ENCODE measurements around the gene CNEP1R1. TPM values are rescaled to one million over a fixed set of nuclear protein-coding genes. Genes with fewer than 3 reads are reported as not detected.

Gene CNEP1R1
- total RNA-seq, 1 donor from 2014 or later: 29.3 TPM

DNA sequence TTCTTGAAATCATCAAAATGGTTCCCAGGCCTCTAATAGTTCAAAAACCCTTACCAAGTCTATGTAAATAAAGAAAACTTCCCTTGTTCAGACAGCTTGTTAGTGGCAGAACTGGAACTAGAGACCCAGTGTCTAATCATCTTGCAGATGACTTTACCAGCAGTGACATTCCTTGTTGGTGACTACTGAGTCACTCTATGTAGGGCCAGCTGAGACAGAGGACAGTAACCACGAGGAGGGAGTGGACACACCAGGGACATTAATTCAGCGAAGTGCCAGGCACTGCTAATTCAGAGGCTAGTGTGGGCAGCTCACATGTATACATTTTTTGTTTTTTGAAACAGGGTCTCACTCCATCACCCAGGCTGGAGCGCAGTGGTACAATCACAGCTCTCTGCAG is 34.6 kb downstream of the CNEP1R1 start:
- intact Hi-C loops (cut with micrococcal nuclease): loop anchor here (10.0 kb wide), 1 partner anchor 1675 kb away; the partner anchor contains the start of gene SIAH1

GRCh38 chr16:50061326-50061725 is 36.3 kb downstream of the CNEP1R1 start:
- intact Hi-C loops (cut with micrococcal nuclease): loop anchor here (10.0 kb wide), 1 partner anchor 1677 kb away; the partner anchor contains the start of gene SIAH1

DNA sequence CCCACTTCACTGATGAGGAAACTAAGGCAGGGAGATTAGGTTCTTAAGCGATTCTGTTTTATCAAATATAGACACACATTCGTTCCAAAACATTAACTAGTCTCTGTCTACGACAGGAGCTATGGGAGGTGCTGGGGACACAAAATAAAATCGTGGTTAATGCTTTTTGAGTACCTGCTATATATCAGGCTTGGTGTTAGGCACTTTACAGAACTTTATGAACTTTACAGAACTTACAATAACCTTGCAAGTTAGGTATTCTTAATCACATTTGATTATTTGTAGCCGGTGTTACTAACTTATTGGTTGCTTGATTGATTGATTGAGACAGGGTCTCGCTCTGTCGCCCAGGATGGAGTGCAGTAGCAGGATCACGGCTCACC is 40.2 kb downstream of the CNEP1R1 start:
- intact Hi-C loops (cut with micrococcal nuclease): loop anchor here (1.0 to 10.0 kb wide), 11 partner anchors 40 to 1680 kb away; partner anchors contain the start of genes ADCY7, CNEP1R1, NKD1 and SIAH1

- intact Hi-C loops (cut with micrococcal nuclease): loop anchor here (1.0 to 10.0 kb wide), 11 partner anchors 41 to 1681 kb away; partner anchors contain the start of genes ADCY7, CNEP1R1, NKD1 and SIAH1
These were observed 40.8 kb downstream of the CNEP1R1 start, which contains the start of gene HEATR3 for GRCh38 chr16:50065624-50066481. HEATR3 (plus strand) TSS chr16:50065970; CDS start chr16:50066132, 162 bp downstream.

- intact Hi-C loops (cut with micrococcal nuclease): loop anchor here (1.0 to 10.0 kb wide), 10 partner anchors 55 to 1682 kb away; partner anchors contain the start of genes ADCY7, SIAH1, SNX20 and ZNF423
These were observed 41.7 kb downstream of the CNEP1R1 start for GRCh38 chr16:50066482-50067289.

GRCh38 chr16:50067290-50067853 is 42.3 kb downstream of the CNEP1R1 start:
- intact Hi-C loops (cut with micrococcal nuclease): loop anchor here (1.0 to 10.0 kb wide), 10 partner anchors 54 to 1683 kb away; partner anchors contain the start of genes ADCY7, SIAH1, SNX20 and ZNF423

DNA sequence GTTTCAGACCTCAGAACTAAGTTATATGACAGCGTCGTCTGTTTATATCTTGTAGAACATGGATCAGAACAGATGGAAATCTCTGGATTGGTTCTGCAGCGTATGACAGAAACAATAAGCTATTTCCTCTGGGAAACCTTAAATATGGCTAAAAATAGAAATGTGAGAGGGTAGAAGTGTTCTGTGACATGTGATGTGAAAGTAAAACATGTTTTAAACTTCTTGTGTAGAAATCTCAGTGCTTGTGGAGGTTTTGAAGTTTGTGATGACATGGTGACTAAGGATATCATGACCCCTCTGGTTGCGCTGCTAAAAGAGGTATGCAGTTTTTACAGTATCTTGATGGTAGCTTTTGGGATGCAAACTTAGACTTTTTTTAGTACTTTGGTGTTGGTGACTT is 43.5 kb downstream of the CNEP1R1 start:
- intact Hi-C loops (cut with micrococcal nuclease): loop anchor here (5.0 to 10.0 kb wide), 6 partner anchors 129 to 1684 kb away; partner anchors contain the start of genes ADCY7, SIAH1, SNX20 and ZNF423

DNA sequence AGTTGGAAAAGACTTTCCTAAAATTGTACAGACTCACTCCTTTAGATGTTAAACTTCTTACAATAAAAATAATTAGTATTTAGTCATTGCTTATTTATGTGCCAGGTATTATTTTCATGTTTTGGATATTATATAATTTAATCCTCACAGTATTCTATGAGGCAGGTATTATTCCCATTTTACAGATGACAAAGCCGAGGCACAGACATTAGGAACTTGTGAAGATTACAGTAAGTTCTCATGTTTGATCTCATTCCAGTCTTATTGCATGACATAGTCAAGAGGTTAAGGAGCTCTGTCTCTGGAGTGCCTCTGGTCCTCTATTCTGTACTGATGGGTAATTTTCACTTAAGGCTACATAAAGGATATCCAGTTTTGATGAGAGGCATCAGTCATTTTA is 44.0 kb downstream of the CNEP1R1 start:
- intact Hi-C loops (cut with micrococcal nuclease): loop anchor here (5.0 to 10.0 kb wide), 6 partner anchors 128 to 1684 kb away; partner anchors contain the start of genes ADCY7, SIAH1, SNX20 and ZNF423

- intact Hi-C loops (cut with micrococcal nuclease): no loop called here
These were observed 46.1 kb downstream of the CNEP1R1 start for GRCh38 chr16:50071075-50071671.

- intact Hi-C loops (cut with micrococcal nuclease): no loop called here
These were observed 47.7 kb downstream of the CNEP1R1 start for GRCh38 chr16:50072730-50073129.

- intact Hi-C loops (cut with micrococcal nuclease): no loop called here
These were observed 54.5 kb downstream of the CNEP1R1 start for GRCh38 chr16:50079397-50080140.

- intact Hi-C loops (cut with micrococcal nuclease): no loop called here
These were observed 56.5 kb downstream of the CNEP1R1 start for GRCh38 chr16:50081428-50082018.

DNA sequence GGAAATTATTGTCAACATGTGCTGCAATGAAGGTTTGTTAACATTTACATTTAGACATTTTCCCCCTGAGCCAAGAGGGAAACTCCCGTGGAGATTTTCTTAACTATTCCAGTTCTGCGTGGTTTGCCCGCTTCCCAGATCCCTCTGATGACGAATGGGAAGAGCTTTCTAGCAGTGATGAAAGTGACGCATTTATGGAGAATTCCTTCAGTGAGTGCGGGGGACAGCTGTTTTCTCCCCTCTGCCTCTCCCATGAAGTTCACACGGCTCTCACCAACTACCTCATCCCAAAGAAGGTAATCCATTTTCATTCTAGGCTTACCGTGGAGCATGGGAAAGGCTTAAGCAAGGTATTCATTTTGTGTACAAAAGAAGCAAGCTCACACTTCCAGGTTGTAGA is 59.0 kb downstream of the CNEP1R1 start:
- intact Hi-C loops (cut with micrococcal nuclease): no loop called here

DNA sequence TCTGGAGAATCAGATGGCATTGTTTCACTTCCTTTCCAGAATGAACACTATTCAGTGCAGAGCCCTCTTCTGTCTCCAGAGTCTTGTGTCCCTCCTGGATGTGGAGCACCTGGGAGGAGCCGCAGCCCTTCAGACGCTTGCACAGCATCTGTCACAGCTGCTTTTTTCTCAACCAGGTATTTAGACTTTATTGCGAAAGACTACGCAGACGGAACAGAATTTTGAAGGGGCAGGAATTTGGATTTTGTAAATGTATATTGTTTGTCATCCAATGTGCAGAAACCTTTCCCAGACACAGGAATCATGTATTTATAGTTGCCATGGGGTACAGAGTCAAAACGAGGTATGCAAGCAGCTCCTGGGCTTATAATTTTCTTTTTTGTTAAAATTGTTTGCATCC is 61.2 kb downstream of the CNEP1R1 start:
- intact Hi-C loops (cut with micrococcal nuclease): no loop called here

Other genes starting within 250 kb of the CNEP1R1 start
- gene ZNF423, start 169.1 kb upstream of the CNEP1R1 start, total RNA-seq: not detected in 2 replicates
- gene HEATR3, start 40.7 kb downstream of the CNEP1R1 start, total RNA-seq: 26.8 and 30.2 TPM in 2 replicates
- 22.5 and 22.7 TPM in 2 replicates for gene TENT4B, start 128.1 kb downstream of the CNEP1R1 start, total RNA-seq
- gene ADCY7, start 241.3 kb downstream of the CNEP1R1 start, total RNA-seq: 205 and 213 TPM in 2 replicates

Data from T-helper 1 cell treated with Interleukin-12 subunit alpha and Interleukin-12 subunit beta and Interleukin-4 antibody, amounts not matched to agents 30 ng/mL and 1 ng/mL, for 36 hours (primary cell).